Skeletal muscle satellite cell (primary cell): ENCODE data around the gene FBH1.
A peak's percentile ranks its signal among the peaks of the same experiment; 100 is the strongest.

Experiments
- H3K27me3 ChIP-seq: 2 replicates; pipeline ENCODE4 v1.7.0; 2013; ENCODE audit warnings: low read length; ENCODE audit not compliant: control insufficient read depth, insufficient read depth
- H3K36me3 ChIP-seq: 2 replicates; pipeline ENCODE4 v1.7.0; 2013; ENCODE audit warnings: mild to moderate bottlenecking, control low read depth, low read length; ENCODE audit not compliant: insufficient read depth
- H3K4me1 ChIP-seq: 2 replicates; pipeline ENCODE4 v1.7.0; 2013; ENCODE audit warnings: low read length; ENCODE audit not compliant: control insufficient read depth, insufficient read depth
- H3K4me2 ChIP-seq: 2 replicates; pipeline ENCODE4 v1.7.0; 2013; ENCODE audit warnings: mild to moderate bottlenecking, low read length
- H3K4me3 ChIP-seq: 2 replicates; pipeline ENCODE4 v1.7.0; 2013; ENCODE audit warnings: low read length
- H3K9ac ChIP-seq: 2 replicates; pipeline ENCODE4 v1.7.0; 2013; ENCODE audit warnings: mild to moderate bottlenecking, low read depth, low read length, moderate library complexity
- H3K9me3 ChIP-seq: replicated peaks from 2 replicates; pipeline ENCODE4 v1.7.0; 2013; ENCODE audit warnings: mild to moderate bottlenecking, control low read depth, low read length

FBH1 gene

DNA sequence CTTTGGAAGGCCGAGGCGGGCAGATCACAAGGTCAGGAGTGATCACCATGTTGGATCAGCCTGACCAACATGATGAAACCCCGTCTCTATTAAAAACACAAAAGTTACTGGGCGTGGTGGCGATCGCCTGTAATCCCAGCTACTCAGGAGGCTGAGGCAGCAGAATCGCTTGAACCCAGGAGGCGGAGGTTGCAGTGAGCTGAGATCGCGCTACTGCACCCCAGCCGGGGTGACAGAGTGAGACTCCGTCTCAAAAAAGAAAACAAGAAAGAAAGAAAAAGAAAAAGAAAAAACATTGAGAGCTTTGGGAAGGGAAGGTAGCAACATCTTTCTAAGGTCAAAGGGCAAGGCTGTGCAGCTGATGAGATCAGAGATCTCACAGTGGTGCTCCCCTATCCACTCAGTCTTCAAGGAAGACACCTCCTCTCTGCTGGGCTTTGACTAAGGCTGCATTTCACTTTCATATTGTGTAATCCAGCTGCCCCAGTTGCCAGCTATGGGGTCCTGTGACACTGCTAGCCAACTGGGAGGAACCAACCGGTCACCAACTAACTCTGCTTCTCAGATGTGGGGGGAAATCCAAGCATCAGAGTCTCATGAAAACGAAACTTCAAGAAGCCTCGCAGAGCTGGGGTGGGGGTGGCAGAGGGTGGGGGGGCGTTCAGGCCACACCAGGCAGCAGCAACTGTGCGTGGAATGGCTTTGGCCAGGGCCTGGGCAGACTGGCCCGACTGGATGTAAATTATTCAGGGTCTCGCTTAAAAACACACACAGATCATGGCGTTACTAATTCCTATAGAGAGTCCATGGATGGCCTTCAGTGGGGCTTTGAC is 85.8 kb downstream of the FBH1 start:
- Histone ChIP-seq H3K9me3 (no peaks in the 10 kb centered on the region), H3K27me3 (peaks cover 17% of the 10 kb centered on the region), H3K9ac (peak overlapping the region; percentile 54), H3K4me2 (peak overlapping the region; percentile 99), H3K36me3 (no peaks in the 10 kb centered on the region), H3K4me1 (peaks cover 8% of the 10 kb centered on the region), H3K4me3 (peak overlapping the region; percentile 98)

DNA sequence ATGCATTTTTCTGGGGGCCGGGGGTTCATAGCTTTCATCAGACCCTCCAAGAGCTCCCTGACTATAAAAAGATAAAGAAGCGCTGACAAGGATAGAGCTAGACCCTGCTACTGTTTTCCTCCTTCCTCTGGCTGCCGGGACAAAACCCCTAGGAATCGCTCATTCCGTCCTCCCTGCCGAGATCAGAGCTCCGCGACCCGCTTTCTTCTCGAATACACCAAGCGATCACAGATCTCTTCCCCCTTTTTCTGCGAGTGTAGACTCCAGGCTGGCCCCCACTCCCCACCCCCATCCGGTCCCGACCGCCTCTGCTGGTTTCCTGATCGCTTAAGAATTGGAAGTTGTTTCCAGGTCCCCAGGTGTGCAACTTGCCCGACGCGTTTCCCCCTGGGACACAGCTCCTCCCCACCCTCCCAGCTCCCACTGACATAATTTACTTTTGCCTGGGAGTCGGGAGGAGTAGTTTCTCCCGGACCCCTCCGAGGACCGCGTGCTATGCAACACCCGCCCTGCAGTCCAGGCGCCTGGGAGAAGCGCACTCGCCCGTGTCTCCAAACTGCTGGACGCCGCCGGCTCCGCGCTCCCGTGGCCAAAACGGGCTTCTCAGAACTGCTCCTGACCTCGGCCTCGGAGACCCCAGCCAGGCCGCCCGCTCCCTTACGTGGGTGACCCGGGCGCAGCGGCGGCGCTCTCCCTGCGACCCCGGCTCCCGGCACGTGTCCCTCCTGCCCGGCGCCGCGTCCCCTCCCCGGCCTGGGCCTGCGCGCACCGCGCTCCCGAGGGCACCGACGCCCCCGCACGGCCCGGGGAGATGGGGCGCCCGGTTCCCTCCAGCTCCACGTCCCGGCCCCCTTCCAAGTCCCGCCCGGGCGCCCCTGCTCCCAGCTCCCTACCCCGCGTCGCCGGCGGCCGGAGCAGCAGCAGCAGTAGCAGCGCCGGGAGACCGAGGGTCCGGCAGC is 86.7 kb downstream of the FBH1 start:
- H3K9me3 ChIP-seq = no peaks in the 10 kb centered on the region
- peak overlapping the region; percentile 54 for H3K9ac ChIP-seq
- H3K27me3 ChIP-seq = peaks cover 17% of the 10 kb centered on the region
- peak overlapping the region; percentile 99 for H3K4me2 ChIP-seq
- H3K4me3 ChIP-seq = peak overlapping the region; percentile 98
- peaks cover 8% of the 10 kb centered on the region for H3K4me1 ChIP-seq
- H3K36me3 ChIP-seq = no peaks in the 10 kb centered on the region

DNA sequence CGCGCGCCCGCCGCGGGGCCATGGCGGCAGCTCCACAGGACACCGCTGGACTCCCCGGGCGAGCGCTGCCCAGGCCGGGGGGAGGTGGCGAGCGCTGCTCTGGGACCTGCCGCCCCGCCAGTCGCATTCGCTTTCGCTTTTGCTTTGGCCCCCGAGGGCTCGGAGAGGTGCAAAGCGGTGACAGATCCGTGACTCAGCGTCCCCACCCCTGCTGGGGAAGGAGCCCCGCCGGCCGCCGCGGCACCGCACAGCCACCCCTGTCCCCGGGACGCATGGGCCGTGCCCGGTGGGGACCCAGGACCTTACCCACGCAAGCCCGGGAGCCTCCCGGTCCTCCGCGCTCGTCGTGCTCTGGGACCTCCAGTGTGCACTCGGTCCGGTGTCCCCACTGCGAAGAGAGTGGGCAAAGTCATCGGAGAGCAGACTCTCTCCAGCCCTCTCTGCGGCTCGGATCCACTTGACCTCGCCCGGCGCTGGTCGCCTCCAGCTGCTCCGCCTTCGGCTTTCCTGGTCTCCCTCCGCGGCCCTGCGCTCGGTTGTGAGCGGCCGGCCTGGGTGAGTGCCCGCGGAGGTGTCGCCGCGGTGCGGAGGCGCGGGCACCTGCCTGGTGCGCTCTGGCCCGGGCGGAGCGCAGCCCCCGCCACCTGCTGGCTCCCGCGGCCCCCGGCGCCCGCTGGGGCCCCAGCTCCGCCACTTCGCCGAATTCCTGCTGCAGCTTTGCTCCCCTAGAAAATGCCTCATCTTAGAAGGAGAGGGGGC is 87.6 kb downstream of the FBH1 start, which contains the start of gene IL15RA:
IL15RA (minus strand) TSS at position 73 of the 759 bp plus-strand sequence; CDS start at position 22, 51 bp downstream.
- peaks cover 8% of the 10 kb centered on the region for H3K4me1 ChIP-seq

DNA sequence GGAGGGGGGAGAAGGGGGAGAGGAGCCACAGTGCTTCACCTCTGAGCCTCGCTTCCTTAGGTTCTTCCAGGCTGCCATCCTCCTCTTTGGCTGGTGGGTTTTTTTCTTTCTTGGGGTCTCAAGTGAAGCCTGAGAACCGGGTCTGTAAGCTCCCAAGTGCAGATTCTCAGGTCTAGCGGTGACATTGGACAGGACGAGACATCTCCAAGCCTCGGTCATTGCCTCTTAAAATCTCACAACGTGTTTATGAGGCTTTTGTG is 88.1 kb downstream of the FBH1 start:
- H3K9ac ChIP-seq = no peak overlapping the region
- H3K4me1 ChIP-seq = peaks cover 8% of the 10 kb centered on the region
- peaks cover 19% of the 10 kb centered on the region for H3K27me3 ChIP-seq
- no peaks in the 10 kb centered on the region for H3K9me3 ChIP-seq
- no peaks in the 10 kb centered on the region for H3K36me3 ChIP-seq
- peak overlapping the region; percentile 98 for H3K4me3 ChIP-seq
- H3K4me2 ChIP-seq = peak overlapping the region; percentile 99

More for the DNA sequence above, 87.6 kb downstream of the FBH1 start, which contains the start of gene IL15RA:
- H3K4me2 ChIP-seq = peak within 1 kb of the TSS; percentile 99
- H3K4me3 ChIP-seq = peak within 1 kb of the TSS; percentile 98
- peaks cover 17% of the 10 kb centered on the region for H3K27me3 ChIP-seq
- H3K36me3 ChIP-seq = no peaks in the 10 kb centered on the region
- no peaks in the 10 kb centered on the region for H3K9me3 ChIP-seq
- H3K9ac ChIP-seq = peak within 1 kb of the TSS; percentile 54

DNA sequence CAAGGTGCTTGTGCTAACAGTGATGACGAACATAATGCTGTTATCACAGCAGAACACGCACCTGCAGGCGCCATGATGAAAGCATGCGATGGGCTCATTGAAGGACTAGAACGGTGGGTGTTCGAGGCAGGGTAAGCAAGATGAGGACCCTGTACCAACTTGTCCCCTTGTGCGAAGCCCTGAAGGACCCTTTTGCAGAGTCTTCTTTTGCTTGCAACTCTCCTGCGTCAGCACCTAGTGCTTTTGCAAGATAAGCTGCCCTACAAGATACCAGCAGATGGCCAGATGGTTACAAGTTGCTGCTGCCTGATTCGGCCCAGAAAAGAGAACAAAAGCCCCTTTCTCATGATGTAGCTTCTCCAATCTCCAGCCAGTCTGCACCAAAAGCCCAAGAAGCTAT is 91.5 kb downstream of the FBH1 start:
- no peak overlapping the region for H3K4me2 ChIP-seq
- peaks cover 1% of the 10 kb centered on the region for H3K4me1 ChIP-seq
- H3K9ac ChIP-seq = no peak overlapping the region
- no peak overlapping the region for H3K4me3 ChIP-seq
- H3K27me3 ChIP-seq = peaks cover 39% of the 10 kb centered on the region
- H3K36me3 ChIP-seq = no peaks in the 10 kb centered on the region
- H3K9me3 ChIP-seq = no peaks in the 10 kb centered on the region

DNA sequence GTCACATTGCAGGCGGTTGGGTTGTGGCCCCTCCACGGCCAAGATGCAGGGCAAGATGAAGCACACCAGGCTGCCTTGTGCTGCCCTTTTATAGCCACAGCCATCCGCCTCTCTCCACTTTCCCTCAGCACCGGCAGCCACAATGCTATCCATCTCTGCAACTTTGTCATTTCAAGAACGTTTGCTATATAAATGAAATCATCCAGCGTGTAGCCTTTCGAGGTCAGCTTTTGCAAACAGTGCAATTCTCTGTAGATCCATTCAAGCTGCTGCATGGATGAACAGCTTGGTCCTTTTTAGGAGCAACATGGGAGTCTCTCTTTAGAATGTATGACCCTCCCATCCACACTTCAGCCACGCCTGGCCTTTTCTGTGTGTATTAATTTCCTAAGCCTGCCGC is 93.7 kb downstream of the FBH1 start:
- Histone ChIP-seq H3K4me3 (no peak overlapping the region), H3K36me3 (no peaks in the 10 kb centered on the region), H3K9ac (no peak overlapping the region), H3K4me1 (no peaks in the 10 kb centered on the region), H3K9me3 (no peaks in the 10 kb centered on the region), H3K4me2 (no peak overlapping the region), H3K27me3 (peaks cover 51% of the 10 kb centered on the region)

DNA sequence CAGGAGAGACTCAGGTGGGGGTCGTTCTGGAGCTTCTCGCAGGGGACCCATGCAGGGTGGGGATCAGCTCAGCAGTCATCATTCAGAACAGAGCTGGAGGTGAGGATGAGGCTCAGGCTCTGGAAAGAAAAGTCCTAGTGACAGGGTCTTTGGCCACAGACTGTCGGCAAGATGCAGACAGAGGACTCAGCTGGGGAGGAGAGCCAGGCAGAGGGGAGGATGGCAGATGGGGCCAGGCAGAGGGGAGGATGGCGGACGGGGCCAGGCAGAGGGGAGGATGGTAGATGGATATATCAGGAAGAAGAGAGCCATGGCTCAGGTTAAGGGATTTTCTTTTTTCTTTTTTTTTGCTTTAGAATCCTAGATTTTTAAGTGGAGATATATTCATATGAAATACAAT is 95.0 kb downstream of the FBH1 start:
- Histone ChIP-seq H3K4me2 (no peak overlapping the region), H3K9ac (no peak overlapping the region), H3K4me1 (no peaks in the 10 kb centered on the region), H3K36me3 (no peaks in the 10 kb centered on the region), H3K9me3 (no peaks in the 10 kb centered on the region), H3K4me3 (no peak overlapping the region), H3K27me3 (peaks cover 48% of the 10 kb centered on the region)
